Activated T-helper 9 cell treated with anti-CD3 and anti-CD28 coated beads, Interleukin-2, amount 50 U/mL, for 16 hours (primary cell): ENCODE results near the gene FARP2.

ENCODE experiments used
- DNase-seq: peaks from one replicate; pipeline ENCODE4 v3.0.0-alpha.2; 2020; ENCODE audit warnings: low read depth

Gene FARP2

DNA sequence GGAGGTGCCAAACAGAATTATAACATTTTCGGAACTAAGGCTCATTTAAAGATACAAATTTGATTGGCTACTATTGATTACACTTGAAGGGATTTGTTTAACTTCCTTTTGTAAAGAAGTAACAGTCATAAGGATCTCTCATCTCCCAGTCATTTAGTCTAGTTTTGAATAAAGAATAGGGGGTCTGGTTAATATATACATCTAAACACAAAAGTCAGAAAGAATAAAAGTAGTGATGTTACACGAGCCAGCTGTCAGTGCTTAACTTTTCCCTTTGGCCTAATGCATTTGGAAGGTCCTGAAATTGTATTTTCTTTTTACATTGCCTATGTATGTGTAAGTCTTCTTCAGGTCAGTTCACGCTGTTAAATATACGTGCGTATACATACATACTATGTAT lies 32.3 kb upstream of the FARP2 start:
- no peak for DNase-seq

DNA sequence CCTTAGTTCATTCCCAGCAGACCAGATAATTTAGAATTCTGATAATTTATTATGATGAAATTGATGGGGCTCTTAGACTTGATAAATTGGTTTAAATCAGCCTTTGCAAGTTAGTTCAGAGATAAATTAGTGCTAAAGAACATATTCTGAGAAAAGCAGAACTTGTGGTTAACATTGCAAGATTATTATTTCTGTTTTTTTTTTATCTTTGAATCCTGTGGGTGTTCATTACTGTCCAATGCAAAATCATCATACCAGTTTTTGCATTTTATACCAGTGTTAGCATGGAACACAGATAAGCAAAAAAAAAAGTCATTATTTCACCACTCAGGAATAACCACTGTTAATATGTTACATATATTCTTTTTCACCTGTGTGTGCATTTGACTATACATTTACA lies 31.3 kb upstream of the FARP2 start:
- no peak for DNase-seq

DNA sequence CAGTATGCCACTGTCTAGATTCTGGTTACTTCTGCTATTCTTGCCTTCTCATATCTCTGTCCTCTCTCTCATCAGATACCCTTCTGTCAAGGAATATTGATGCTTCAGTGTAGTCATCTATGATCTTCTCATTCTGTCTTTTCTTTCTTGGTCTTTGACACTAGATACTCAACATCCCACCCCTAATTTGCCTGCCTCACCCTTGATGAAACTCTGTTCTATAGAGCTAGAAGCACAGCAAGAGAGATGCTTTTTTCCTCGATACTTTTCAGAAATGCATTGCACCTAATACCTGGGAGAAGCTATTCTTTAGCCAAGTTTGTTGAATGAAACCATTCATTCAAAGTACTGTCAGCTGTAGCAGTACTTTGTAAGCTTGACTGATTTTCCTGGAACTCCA lies 30.8 kb upstream of the FARP2 start:
- no peak for DNase-seq

DNA sequence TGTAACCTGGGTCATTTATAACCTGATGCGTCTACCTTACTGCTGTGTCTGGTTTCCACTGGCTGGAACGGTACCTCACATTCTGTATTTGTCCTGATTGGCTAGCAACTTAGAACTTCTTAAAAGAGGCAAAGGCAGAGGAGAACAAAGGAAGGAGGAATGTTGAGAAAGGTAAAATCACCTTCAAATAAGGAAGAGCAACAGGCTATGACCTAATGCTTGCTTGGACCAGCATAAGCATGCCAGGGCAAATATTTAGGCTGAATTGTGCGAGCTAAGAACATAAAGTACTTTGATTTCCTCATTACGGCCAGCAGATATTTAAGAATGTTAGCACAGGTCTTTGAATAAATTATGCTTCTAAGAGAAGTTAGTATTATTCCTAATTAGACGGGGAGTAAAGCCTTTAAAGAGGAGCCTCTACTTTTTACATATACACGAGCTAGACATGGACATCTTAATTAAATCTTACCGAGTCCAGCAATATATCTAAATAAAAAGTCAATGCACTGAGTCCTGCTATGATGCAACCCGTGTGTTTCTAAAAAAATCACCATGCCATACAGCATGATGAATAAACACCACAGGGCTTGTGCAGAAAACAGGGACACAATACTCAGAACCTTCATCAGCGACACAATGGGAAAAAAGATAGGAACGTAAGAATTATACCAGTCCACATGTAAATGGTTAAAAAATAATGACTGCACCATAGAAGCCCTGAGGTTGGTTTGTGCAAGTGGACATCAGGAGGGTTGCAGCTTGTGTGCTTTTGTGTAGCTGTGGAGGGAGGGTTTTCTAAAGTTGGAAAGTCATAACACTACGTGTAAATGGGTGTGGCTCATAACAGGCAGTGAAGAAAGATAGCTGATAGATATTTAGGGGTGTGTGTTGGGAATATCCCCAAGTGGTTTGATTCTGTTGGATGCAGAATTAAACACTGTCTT lies 26.1 kb upstream of the FARP2 start:
- DNase-seq = no peak

DNA sequence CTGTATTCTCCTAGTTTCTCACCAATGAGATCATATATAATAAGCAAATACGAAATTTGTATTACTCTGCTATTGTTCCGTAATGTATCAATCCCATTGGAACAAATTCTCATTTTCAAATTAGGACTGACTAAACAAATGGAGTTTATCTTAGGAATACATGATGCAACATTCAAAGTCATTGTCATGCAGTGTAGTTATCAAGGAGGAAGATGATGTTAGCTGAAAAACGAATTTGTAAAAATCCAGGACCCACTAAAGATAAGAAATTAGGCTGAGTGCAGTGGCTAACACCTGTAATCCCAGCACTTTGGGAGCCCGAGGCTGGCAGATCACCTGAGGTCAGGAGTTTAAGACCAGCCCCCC lies 25.5 kb upstream of the FARP2 start:
- DNase-seq = no peak

DNA sequence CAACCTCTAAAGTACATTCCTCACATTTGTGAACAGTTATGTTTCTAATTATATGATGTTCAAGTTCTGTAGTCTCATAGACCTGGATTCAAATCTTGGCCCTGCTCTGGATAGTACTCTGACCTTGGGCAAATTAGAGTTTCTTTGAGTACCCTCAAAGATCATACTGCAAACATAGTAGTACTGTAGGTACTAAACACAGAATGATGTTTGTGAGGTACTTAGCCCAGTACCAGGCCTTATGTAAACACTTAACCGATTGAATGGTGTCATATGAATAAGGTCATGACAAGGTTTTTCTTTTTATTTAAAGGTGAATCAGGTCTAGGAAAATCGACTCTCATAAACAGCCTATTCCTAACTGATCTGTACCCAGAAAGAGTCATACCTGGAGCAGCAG lies 21.3 kb upstream of the FARP2 start:
- no peak for DNase-seq

DNA sequence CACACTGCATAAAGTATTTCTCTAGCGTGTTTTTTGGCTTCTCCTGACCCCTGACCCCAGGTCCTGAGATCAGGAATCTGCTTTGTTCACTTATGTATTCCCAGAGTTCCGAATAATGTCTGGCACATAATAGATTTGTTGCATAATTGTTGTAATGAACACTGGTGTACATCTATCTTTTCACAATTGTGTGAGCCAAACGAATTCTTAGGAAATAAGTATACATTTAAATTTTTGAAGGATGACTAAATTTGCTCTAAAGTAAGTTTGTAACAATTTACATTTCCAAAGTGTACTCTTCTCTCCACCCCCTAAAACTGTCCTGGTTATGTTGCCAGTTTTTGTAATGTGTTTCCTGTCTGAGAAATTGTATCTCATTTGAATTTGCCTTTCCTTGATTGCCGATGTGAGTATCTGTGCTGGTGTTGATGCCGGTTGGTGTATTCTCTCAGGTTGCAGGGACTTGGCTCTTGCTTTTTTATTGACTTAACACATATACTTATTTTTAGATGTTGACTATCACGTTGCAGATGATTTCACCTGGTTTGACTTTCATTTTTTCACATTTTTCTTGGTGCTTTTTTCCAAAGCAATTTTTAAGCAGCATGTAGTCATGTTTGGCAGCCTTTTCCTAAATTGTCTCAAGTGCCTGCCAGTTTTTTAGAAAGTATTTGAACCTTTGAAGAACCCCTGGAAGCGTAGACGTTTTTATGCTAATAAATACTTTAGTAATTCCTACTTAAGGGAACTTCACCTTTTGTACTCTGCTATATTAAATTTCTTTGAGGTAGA lies 16.1 kb upstream of the FARP2 start:
- no peak for DNase-seq

DNA sequence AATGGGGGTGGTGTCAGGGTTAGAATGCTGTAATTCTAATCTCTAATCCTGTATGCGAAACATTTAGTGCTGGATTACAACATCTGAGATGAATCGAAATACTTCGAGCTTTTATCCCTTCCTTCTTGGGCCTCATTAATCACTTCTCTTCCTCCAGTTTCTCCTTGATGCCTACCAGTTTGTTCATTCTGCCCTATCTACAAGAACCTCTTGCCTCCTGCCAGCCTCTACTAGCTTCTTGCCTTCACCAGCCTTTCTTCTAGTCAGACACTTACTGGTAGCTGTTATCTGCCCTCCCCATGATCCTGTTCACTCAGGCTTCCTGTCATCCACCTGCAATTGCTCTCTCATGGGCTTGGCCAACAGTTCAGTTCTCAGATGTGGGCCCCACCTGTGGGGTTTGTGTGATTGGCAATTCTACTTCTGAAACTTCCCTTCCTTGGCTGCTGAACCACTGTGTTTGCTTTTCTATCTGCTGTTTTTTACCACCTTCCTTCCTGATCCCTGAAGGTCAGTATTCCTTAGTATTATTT lies 15.4 kb upstream of the FARP2 start:
- DNase-seq = no peak

DNA sequence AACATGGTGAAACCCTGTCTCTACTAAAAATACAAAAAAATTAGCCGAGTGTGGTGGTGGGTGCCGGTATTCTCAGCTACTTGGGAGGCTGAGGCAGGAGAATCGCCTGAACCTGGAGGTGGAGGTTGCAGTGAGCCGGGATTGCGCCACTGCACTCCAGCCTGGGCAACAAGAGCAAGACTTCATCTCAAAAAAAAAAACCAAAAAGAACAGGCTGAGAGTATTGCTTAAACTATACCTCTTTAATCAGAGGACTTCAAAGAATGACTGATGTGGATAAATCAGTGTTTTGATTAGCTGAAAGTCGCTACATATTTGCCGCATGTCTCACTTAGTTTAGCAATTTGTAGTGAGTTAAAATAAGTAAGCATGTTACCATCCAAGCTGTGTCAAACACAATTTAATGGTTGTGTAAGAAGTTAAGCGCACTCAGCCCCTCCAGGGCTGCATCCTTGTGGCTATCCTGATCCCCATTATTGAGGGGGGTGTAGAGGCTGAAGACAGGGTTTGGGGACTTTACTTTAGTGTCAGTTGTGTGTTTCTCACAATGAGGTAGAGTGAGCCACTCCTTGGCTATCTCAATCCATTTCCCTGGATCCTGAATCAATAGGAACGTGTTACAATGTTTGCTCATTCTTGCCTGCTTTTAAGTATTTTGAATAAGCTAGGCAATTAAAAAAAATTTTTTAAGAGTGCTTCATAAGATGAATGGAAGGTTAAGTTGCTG lies 11.0 kb upstream of the FARP2 start:
- no peak for DNase-seq

DNA sequence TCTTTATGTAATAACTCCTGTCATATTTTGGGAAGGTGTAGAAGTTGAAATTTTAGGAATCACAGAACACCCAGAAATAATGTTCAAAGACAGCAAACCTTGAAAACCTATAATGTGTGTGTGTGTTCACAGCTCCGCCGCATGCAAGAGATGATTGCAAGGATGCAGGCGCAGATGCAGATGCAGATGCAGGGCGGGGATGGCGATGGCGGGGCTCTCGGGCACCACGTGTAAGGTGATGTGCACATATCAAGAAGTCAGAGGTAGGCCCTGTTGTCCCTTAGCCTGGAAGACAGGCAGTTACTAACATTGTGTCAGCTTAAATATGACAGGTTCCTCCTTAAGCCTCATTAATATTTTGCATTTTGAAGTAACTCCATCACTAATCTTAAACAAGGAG lies 6.1 kb upstream of the FARP2 start:
- DNase-seq = no peak

DNA sequence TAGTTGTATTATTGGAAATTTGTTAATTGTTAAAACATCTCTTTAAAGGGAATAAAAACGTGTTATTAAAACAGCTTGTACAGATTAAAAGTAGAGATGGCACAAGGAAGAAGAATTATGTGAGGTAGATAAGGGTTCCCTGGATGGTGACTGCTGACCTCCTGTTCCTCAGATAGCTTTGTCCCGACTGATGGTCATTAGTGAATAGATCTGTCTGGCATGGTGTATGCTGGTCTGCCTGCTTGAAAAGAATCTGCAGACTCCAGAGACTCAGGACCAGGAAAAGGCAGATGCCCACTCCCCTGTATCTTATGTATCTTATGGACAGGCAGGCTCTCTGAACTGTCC lies 5.6 kb upstream of the FARP2 start:
- no peak for DNase-seq

DNA sequence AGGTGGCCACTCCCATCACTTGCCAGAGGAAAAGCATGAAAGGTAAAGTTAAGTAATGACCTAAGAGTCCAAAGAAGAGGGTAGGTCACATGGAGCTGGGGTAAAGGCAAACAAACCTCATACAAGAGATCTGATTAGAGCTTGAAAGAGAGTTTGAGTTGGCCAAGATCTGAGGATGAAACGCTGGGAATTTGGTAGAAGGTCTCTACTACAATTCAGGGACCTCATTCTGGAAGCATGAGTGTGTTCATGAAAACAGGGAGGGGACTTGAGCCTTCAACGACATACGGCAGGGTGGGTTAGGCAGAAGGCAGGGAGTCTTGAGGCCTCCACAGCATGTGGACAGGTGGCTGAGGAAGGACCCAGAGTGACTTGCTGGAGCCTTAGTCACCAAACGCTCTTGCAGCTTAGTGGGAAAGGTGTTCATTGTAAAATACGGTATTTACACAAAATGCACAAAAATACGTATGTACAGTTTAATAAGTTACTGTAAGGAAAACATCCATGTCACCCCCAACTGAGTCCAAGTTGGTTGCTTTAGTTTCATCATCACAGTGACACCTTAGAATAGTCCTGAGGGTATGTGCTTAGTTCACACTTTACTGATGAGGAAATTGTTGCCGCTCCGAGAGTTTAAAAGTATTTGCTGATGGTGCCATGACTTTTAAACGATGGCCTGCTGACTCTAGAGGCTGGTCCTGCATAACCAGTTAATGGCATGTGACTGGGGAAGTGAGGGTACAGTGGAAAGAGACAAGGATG lies 5.0 kb upstream of the FARP2 start:
- no peak for DNase-seq

DNA sequence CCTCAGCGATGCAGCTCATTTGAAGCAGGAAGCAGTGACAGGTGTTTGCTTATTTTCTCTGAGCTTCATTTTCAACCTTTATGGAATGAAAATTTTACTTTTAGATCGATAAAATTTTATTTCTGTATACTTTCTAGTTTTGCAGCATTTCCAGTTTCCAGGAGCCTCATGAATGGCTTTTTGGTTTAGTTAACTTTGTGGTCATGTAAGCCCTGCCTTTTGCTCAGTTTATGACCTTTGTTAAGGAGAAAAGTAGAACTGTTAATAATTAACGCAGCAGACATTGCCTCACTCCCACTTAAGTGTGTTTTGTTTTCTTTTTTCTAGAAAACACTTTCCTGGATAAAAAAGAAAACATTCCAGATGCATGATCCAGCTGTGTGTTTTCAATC lies 4.4 kb upstream of the FARP2 start:
- DNase-seq = no peak

DNA sequence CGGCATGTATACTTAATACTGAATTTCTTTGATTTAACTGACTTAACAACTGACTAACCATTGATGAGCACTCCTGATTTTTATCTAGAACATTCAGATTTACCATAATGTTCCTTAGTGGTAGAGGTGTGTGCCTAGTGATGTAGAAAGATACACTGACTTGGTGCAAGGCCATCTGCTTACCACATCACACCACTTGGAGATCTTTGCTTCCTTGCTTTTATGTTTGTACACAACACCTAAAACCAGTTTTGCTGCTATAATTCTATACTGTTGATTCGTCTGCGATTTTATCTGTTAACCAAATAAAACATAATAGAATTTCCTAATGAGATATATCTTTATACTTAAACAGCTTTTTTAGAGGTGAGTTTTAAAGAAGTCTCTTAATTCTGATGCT lies 3.9 kb upstream of the FARP2 start:
- DNase-seq = no peak

DNA sequence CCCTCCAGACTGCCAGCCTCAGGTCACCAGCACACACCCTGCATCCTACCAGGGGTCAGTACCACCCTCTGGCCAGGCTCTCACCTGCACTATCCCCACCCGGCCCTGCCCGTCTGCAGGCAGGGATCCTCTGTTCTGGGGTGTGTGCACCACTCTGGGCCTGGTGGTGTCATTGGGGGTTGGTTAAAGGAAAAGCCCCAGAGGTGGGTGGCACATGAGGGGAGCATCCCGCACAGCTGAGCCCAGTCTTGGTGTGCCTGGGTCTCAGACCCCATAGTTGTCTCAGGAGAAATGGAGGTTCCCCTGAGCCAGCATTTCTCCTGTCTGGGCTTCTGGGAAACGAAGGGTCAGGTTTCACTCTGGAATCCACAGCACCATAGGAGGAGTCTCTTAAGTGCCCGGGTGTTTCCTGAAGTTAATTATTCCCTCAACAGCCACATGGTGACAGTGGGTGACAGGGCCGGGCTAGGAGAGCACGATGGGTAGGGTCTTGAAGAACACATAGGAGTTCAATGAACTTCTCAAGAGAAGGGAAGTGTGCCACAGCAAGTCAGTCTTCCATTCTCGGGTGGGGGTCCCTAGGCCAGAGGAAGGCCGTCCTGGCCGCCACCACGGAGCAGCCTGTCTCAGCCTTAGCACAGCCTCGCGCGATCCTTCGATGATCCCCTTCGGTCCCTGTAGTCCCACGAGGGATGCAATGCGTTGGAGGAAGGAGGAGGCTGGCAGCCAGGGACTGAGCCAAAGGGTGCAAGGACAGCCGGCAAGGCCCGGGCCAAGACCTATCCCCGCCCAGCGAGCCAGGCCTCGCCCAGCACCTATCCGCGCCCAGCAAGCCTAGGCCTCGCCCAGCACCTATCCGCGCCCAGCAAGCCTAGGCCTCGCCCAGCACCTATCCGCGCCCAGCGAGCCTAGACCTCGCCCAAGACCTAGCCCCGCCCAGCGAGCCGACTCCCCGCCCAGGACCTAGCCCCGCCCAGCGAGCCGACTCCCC lies 1.1 kb upstream of the FARP2 start:
- peak; percentile 49 for DNase-seq

DNA sequence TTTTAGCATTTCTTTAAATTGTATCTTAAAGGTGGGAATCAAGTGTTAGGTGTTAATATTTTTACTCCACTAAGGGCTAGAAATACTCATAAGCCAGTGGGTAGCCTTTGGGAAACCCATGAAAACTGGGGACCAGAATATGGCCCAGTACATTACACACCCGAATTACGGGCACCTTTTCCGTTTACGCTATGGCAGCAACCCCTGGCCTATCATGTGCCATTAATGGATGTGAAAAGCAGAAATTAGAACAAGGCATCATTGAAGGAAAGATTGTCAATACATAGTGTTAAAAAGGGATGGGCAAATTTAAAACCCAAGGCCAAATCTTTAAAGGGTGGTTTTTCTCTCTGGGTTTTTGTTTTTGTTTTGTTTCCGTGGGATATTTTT lies 781 bp downstream of the FARP2 start:
- no peak for DNase-seq

DNA sequence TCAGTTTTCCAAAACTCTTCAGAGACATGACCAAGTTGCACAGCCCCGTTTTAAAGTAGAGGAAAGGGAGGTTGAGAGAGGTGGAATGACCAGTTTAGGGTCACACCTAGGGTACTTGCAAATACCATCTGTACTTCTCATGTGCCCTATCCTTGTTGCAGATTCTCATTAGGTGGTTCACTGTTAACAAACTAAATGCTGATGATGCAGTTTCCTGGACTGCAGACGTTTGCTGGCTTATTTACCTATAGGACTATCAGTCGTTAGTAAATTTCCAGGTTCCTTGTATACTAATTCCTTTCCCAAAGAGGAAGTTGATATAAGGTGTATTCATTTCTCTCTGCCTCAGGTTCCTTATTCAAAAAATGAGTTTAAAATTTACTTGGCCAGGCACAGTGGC lies 1.4 kb downstream of the FARP2 start:
- no peak for DNase-seq

DNA sequence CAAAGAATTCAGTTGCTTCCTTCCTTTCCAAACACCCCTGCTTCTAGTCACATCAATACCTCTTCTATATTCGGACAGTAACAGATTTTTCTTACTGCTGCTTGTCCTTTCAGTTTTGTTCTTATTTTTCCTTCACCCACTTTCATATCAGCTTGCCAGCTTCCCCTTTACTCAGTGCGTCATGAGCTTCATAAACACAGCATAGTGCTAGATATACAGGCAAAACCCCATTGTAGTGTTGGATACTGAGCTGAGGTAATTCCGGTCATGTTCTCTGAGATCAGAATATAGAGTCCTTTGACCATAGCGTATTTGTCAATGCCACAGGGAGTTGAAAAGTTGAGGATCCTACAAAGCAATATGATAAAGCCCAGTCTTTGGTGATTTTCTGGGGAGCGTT lies 2.4 kb downstream of the FARP2 start:
- DNase-seq = no peak

DNA sequence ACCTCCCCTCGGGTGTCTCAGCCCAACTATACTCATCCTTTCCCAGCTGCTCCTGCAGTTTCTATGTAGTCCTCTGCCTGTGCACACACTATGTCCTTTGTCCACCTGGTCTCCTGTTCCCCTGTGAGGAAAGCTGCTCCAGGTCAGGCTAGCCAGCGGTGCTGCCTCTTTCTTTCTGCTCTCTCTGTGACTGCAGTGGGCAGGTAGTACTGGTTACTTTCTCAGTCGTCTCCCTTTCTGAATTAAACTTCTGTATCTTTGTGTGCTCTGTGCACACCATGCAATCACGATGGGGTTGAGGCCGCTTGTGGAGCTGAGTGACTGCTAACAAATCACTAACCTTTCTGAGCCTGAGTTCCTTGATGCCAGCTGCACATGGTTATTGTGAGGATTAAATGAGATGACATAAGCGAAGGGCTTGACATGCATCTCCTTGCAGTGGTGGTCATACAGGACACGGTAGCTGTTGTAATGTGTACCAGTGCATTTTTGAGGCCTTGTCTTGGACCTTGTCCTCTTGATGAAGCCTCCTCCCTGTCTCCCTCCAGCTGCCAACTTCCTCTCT lies 3.5 kb downstream of the FARP2 start:
- DNase-seq = no peak

DNA sequence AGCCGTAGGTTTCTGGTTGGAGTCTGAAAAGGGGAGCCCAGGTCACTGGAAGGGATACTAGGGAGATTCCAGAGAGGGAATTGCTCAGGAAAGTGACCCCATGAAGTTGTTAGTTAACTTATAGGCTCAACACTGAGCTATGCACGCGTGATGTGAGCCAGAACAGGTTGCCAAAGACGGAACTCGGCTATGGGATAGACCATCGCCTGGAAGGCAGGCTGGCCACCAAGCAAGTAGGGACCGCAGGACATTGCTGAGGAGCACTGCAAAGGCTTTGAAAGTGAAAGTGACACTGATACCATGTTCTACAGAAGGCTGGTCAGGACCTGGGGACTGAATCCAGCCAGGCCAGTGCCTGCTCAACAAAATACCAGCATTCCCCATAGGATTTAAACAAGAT lies 7.3 kb downstream of the FARP2 start:
- no peak for DNase-seq
